GM20000 (cell line): ENCODE measurements around the gene AK4.
A peak's percentile ranks its signal among the peaks of the same experiment; 100 is the strongest.

Experiments used
- DNase-seq: peaks from one replicate; pipeline ENCODE4 v3.0.0; 2012; ENCODE audit warnings: low spot score
- CTCF ChIP-seq: IDR thresholded peaks from 2 replicates; pipeline ENCODE4 v1.5.1; 2012; ENCODE audit warnings: mild to moderate bottlenecking, control low read depth; ENCODE audit errors: extremely low read depth, missing control alignments

The AK4 gene

DNA sequence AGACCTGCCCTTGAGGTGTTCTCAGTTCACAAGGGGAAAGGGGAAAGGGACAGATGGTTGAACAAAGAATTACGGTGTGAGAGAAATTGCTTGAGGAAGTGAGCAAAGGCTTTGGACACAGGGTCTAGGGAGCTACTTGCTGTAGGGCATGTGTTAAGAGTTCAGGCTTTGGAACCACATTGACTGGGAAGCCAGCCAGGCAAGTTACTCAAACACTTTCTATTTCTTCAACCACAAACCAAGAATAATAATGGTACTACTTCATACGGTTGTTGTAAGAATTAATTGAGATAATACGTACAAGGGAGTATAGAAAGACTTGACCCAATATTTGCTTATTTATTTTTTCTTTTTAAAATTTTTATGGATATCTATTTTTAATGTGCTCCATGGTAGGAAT lies 26.6 kb downstream of the AK4 start:
- TF ChIP-seq CTCF: no peak
- peak; percentile 52 for DNase-seq

- no peak for DNase-seq
- no peak for TF ChIP-seq CTCF
These were observed 27.4 kb downstream of the AK4 start for GRCh38 chr1:65175171-65176055.

GRCh38 chr1:65176056-65176450 lies 28.1 kb downstream of the AK4 start:
- no peak for DNase-seq
- no peak for TF ChIP-seq CTCF

- TF ChIP-seq CTCF: no peak
- no peak for DNase-seq
These were observed 28.6 kb downstream of the AK4 start for GRCh38 chr1:65176591-65176990.

DNA sequence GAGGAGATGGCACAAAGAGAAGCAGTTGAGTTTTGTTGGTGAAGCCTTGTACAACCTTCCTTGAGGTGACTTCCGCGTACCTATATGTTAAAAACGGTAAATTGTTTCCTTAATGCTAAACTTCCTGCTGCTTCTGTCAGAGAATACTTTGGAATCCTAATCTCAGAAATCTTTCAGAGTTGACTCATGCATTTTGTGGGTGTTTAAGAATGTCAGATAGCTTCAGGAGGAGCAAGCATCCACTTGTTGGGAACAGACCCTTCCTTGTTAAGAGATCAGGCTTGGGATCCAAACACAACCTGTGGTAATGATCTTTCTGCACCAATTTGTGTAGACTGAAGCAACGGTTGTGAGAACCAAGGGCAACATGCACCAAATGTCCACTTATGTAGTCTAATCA lies 29.5 kb downstream of the AK4 start:
- no peak for TF ChIP-seq CTCF
- DNase-seq: no peak

DNA sequence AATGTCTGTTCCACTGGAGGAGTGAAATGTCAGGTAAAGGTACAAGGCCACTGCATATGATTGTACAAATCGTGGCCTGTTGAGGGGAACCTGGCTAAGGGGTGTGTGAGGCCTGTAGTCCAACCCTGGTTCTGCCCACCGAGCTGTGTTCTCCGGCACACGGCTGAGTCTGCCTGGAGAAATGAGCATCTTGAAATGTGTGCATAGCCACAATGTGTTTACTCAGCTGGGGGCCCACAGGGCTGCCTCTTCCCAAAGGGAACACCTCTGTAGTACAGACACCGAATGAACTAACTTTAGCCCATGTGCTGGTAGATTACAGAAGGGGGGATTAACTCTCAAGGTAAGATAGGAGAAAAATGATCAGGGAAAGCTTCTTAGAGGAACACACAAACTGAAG lies 30.2 kb downstream of the AK4 start:
- no peak for DNase-seq
- no peak for TF ChIP-seq CTCF

- DNase-seq: no peak
- no peak for TF ChIP-seq CTCF
These were observed 31.1 kb downstream of the AK4 start for GRCh38 chr1:65179148-65179547.
